HUES6 (cell line): Measurements from ENCODE around the gene FAHD1.
A peak's percentile ranks its signal among the peaks of the same experiment; 100 is the strongest.

Experiments
- H3K27ac ChIP-seq: 2 replicates; pipeline ENCODE4 v1.7.0; 2013; ENCODE audit warnings: low read depth, mild to moderate bottlenecking, low read length, inconsistent platforms
- H3K27me3 ChIP-seq: 2 replicates; pipeline ENCODE4 v1.6.1; 2013; ENCODE audit warnings: low read length; ENCODE audit not compliant: control insufficient read depth, insufficient read depth
- H3K36me3 ChIP-seq: 2 replicates; pipeline ENCODE4 v1.6.1; 2013; ENCODE audit warnings: low read length; ENCODE audit not compliant: control insufficient read depth, insufficient read depth
- H3K4me1 ChIP-seq: 2 replicates; pipeline ENCODE4 v1.6.1; 2013; ENCODE audit warnings: low read length; ENCODE audit not compliant: control insufficient read depth, insufficient read depth
- H3K4me3 ChIP-seq: 2 replicates; pipeline ENCODE4 v1.5.1; 2013; ENCODE audit warnings: low read depth, low read length
- H3K9ac ChIP-seq: one replicate; pipeline ENCODE4 v1.6.1; 2013; ENCODE audit warnings: mild to moderate bottlenecking, low read length
- H3K9me3 ChIP-seq: 2 replicates; pipeline ENCODE4 v1.6.1; 2013; ENCODE audit warnings: low read depth, low read length; ENCODE audit not compliant: control insufficient read depth, insufficient read depth

FAHD1 gene

DNA sequence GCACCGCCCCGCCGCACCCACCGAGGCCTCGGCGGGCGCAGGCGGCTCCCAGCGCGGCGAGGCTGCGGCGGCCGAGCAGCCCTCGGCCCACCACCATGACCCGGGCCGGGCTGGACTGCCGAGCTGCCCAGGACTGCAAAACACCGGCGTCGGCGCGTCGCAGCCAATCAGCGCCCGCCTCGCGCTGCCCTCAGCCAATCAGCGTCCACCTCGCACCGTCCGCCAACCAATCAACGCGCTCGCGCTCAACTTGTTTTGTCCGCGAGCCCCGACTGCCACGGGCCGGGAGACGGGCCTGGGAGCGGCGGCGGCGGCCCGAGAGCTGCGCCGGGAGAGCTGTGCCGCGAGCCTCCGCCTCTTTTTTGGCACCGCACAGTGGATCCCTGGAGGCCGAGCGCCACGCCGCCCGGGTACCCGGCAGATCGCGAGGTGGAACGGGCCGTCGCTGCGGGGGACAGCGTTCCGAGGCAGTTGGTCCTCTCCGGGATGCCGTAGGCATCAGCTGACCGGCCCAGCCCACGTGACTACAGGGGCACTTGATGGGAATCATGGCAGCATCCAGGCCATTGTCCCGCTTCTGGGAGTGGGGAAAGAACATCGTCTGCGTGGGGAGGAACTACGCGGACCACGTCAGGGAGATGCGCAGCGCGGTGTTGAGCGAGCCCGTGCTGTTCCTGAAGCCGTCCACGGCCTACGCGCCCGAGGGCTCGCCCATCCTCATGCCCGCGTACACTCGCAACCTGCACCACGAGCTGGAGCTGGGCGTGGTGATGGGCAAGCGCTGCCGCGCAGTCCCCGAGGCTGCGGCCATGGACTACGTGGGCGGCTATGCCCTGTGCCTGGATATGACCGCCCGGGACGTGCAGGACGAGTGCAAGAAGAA is at the start of gene FAHD1, which contains the start of gene HAGH:
Gene FAHD1, plus strand, starts transcription at position 516 of the 883 bp plus-strand sequence. Its CDS starts 33 bp downstream, at position 549.
Gene HAGH, minus strand, starts transcription at position 135 of the 883 bp plus-strand sequence. Its CDS starts 38 bp downstream, at position 97.
- Histone ChIP-seq H3K4me1 (peaks cover 4% of the 10 kb centered on the region; the same call in 1 of the 2 replicates), H3K9ac (peak within 1 kb of the TSS; percentile 82), H3K27ac (no peak within 1 kb of the TSS; the same call in 1 of the 2 replicates), H3K4me3 (peak within 1 kb of the TSS; percentile 89), H3K36me3 (peaks cover 8% of the 10 kb centered on the region; the same call in 1 of the 2 replicates), H3K27me3 (no peaks in the 10 kb centered on the region), H3K9me3 (no peaks in the 10 kb centered on the region)

DNA sequence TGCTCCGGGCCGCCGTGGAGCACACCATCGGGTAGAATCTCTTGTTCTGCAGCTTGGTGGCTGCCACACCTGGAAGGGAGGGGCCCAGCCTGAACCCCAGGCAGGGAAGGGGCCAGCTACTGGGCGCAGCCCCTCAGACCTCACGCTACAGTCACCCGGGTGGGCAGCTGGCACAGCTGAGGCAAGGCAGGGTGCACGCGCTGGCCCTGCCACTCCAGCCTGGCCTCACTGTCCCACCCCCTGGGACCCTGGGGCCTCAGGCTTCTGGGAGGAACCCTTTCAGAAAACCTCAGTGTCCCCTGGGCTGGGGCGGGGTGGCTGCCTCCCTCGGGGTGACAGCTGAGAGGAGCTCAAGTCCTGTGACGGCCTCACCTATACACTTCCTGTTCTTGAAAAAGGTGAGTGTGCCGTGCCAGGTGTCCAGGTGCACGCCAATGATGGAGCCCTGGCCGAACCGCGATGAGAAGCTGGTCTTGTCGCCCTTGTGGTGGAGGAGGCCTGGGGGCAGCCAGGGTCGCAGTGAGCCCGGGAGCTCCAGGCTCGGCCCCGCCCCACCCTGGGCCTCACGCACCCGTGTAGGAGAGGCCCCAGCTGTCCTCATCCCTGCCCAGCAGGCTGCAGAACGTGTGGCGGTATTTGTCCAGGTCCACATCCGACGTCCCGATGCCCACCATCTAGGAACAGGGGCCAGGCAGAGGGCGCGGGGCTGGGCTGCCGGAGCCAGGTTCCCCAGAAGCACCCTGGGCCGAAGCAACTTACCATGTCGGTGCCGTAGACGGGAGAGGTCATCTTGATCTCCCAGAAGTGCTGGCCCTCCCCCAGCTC is 49.4 kb upstream of the FAHD1 start:
- H3K9me3 ChIP-seq: no peaks in the 10 kb centered on the region
- H3K4me3 ChIP-seq: no peak overlapping the region
- H3K27ac ChIP-seq: no peak overlapping the region
- peaks cover 42% of the 10 kb centered on the region for H3K36me3 ChIP-seq
- no peaks in the 10 kb centered on the region for H3K27me3 ChIP-seq
- peaks cover 12% of the 10 kb centered on the region for H3K4me1 ChIP-seq
- H3K9ac ChIP-seq: no peak overlapping the region

DNA sequence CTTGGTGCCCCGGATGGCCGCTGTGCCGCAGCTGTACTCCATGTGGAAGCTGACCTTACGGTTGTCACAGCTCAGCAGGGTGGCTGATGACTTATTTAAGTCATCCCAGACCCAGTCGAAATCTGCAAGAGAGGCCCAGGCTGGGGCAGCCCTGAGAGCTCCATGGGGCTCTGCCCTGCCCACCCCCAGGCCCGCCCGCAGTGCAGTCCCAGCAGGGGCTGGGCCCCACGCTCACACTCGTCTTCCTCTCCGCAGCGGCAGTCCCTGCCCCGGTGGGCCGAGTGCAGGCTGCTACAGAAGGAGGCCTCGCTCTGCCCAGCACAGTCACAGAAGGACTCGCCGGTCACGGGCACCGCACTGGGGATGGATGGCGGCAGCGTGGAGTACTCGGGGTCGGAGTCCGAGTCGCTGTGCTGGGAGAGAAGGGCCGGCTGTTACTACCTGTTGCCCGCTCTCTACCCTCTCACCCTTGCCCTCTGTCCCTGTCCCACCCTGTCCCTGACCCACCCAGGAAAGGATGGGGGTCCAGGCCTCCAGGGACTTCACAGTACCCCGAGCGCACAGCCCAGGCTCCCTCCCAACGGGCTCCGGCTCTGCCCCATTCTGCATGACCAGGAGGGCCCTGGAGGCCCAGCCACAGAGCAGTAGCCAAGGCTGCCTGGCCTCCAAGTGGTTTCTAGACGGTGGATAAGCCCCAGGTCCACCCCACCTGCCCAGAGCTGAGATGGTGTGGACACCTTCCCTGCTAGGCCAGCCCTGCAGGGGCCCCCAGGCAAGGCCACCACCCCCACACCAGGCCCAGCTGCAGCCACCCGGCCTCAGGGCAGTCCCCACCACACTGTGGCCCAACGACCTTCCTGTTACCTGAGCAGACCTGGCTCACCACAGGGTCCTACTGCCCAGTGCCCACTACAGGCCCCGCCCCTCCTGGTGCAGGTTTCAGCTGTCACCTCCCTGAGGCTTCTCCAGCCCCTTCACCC is 48.5 kb upstream of the FAHD1 start:
- H3K27me3 ChIP-seq: no peaks in the 10 kb centered on the region
- H3K27ac ChIP-seq: no peak overlapping the region
- peaks cover 42% of the 10 kb centered on the region for H3K36me3 ChIP-seq
- H3K4me3 ChIP-seq: no peak overlapping the region
- H3K9me3 ChIP-seq: no peaks in the 10 kb centered on the region
- no peak overlapping the region for H3K9ac ChIP-seq
- peaks cover 12% of the 10 kb centered on the region for H3K4me1 ChIP-seq

DNA sequence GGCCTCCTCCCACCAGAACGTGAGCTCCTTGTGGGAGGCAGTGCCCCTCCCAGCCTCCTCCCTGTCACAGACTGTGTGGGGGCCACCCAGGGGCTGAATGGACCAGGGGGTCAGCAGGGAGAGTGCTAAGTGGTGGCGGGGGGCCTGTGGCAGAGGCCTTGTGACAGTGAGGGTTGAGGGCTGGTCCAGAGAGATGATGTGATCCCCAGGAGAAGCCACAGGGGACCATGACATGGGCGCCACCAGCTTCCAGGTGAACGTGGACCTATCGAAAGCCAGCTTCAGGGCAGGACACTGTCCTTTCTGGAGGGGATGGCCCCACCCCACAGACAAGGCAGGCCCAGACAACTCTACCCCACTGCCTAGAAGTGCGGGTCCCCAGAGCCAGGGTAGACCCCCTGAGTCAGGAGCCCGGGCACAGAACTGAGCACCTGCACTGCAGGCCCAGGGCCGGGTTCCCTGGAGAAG is 47.7 kb upstream of the FAHD1 start:
- Histone ChIP-seq H3K4me3 (no peak overlapping the region), H3K9me3 (no peaks in the 10 kb centered on the region), H3K9ac (no peak overlapping the region), H3K27ac (no peak overlapping the region), H3K4me1 (peaks cover 8% of the 10 kb centered on the region), H3K36me3 (peaks cover 42% of the 10 kb centered on the region), H3K27me3 (no peaks in the 10 kb centered on the region)

DNA sequence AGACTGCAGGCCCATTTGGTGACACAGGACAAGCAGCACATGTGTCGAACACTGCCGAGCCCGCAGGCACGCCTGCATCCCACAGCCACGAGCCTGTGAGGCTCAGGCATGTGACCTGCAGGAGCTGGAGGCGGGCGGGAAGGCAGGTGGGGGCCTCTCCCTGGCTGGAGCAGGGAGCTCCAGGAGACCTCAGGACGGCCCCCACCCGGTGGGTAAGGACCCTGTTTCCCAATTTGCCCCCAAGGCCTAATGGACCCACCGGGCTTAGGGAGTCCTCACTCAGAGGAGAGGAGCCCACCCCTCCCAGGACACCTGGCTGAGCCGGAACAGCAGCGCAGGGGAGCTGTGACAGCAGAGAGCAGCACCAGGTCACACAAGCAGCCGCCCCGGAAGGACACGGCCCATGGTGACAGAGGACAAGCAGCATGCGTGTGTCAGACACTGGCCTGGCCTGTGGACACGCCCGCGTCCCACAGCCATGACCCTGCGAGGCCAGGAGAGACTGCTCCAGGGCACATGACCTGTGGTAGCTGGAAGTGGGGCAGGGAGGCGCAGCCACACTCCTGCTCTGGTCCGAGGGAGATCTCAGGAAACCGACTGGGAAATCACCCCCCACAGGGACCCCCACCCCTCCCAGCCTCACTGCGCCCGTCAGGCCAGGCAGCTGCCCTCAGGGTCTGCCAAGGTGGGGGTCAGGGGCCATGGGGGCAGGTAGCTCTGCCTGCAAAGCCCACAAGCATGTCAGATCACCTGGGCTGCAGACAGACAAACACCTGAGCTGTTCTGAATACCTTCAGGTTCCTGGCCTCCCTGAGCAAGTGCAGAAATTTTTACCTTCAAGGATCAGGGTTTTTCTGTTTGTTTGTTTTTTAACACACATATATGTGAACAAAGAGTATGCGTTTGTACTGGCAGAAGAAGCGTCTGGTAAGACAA is 47.0 kb upstream of the FAHD1 start:
- H3K4me1 ChIP-seq: peaks cover 5% of the 10 kb centered on the region; the same call in 1 of the 2 replicates

DNA sequence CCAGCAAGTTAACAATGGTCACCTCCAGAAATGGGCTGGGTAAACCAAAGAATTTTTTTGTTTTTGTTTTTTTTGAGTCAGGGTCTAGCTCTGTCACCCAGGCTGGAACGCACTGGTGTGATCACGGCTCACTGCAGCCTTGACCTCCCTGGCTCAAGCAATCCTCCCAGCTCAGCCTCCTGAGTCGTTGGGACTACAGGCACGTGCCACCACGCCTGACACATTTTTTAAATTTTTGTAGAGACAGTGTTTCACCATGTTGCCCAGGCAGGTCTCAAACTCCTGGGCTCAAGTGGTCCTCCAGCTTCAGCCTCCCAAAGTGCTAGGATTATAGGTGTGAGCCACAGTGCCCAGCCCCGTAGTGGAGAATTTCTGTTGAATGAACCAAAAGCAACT is 46.3 kb upstream of the FAHD1 start:
- Histone ChIP-seq H3K4me3 (peak overlapping the region; percentile 91; the same call in 1 of the 2 replicates), H3K9ac (no peak overlapping the region), H3K4me1 (peaks cover 5% of the 10 kb centered on the region; the same call in 1 of the 2 replicates), H3K9me3 (no peaks in the 10 kb centered on the region), H3K27me3 (no peaks in the 10 kb centered on the region), H3K27ac (no peak overlapping the region), H3K36me3 (peaks cover 39% of the 10 kb centered on the region)

More for the DNA sequence above, 47.0 kb upstream of the FAHD1 start:
- H3K36me3 ChIP-seq: peaks cover 41% of the 10 kb centered on the region
- no peaks in the 10 kb centered on the region for H3K27me3 ChIP-seq
- no peak overlapping the region for H3K4me3 ChIP-seq
- H3K9ac ChIP-seq: no peak overlapping the region
- no peak overlapping the region for H3K27ac ChIP-seq
- H3K9me3 ChIP-seq: no peaks in the 10 kb centered on the region

DNA sequence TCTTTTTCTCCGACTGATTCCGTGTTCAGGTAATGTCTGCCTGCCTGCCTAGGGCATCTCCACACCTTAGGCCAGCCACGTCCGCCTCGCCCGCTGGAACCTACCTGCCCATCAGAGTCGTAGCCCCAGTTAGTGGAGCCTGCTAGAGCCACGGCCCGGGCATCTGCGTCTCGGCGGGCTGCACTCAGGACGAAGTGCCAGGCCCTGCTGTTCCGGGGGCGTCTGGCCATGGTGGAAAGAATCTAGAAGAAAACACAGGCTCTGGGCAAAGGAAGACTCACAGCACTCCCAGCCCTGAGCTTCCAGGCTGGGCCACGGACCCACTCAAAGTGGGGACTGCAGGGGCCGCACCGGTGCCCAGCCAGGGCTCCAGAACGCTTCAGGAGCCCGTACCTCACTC is 45.8 kb upstream of the FAHD1 start:
- peak overlapping the region; percentile 91 for H3K4me3 ChIP-seq
- H3K27me3 ChIP-seq: no peaks in the 10 kb centered on the region
- no peaks in the 10 kb centered on the region for H3K9me3 ChIP-seq
- H3K27ac ChIP-seq: no peak overlapping the region
- peaks cover 40% of the 10 kb centered on the region for H3K36me3 ChIP-seq
- H3K4me1 ChIP-seq: peaks cover 5% of the 10 kb centered on the region; the same call in 1 of the 2 replicates
- peak overlapping the region; percentile 88 for H3K9ac ChIP-seq

DNA sequence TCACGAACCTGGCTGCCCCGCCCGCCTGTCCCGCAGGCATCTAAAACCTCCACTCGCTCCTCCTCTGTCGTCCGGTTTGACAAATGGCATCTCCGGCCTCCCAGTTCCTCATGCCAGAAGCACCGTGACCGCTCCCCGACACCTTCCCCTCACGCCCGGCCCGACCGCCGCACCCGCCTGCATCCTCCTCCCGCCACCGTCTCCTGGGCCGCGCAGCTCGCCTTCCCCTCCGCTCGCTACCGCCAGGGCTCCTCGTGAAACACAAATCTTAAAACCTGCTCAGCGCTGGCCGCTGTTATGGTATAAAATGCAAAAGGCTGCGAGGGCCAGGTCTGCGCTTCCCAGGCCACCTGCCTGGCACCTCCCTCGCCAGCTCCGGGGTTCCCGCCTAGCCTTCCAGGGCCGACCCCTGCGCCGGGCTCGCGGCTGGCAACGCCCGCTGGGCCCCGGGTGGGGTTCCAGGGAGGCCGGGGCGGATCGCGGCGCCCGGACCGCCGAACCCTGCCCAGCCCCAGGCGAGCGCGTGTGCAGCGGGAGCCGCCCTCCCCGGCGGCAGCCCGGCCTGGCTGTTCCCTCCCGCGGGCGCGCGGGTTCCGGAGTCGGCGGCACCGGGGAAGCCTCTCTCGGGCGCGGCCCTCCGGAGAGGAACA is 45.1 kb upstream of the FAHD1 start:
- Histone ChIP-seq H3K4me3 (peak overlapping the region; percentile 91), H3K9me3 (no peaks in the 10 kb centered on the region), H3K4me1 (peaks cover 5% of the 10 kb centered on the region; the same call in 1 of the 2 replicates), H3K27me3 (no peaks in the 10 kb centered on the region), H3K9ac (peak overlapping the region; percentile 88), H3K27ac (no peak overlapping the region), H3K36me3 (peaks cover 40% of the 10 kb centered on the region)
